Endodermal cell (in vitro differentiated cells): ENCODE measurements around the gene ZEB2. TPM values are rescaled to one million over a fixed set of nuclear protein-coding genes. Genes with fewer than 3 reads are reported as not detected.

ENCODE experiments used
- DNase-seq: peaks from one replicate; pipeline ENCODE4 v3.0.0-alpha.2; 2017
- H3K27ac ChIP-seq: 2 replicates; pipeline ENCODE4 v1.5.1; 2013; ENCODE audit warnings: mild to moderate bottlenecking, low read depth, low read length, moderate library complexity
- H3K27me3 ChIP-seq: 2 replicates; pipeline ENCODE4 v1.6.1; 2013; ENCODE audit warnings: mild to moderate bottlenecking, low read length, moderate library complexity; ENCODE audit not compliant: insufficient read depth, control insufficient read depth, poor library complexity, severe bottlenecking
- H3K36me3 ChIP-seq: 2 replicates; pipeline ENCODE4 v1.7.0; 2013; ENCODE audit warnings: mild to moderate bottlenecking, low read length, moderate library complexity; ENCODE audit not compliant: control insufficient read depth, insufficient read depth
- H3K4me1 ChIP-seq: one replicate; pipeline ENCODE4 v1.7.0; 2013; ENCODE audit warnings: low read length; ENCODE audit not compliant: control insufficient read depth, insufficient read depth
- H3K4me3 ChIP-seq: 2 replicates; pipeline ENCODE4 v1.5.1; 2013; ENCODE audit warnings: mild to moderate bottlenecking, low read length, moderate library complexity
- H3K9ac ChIP-seq: 2 replicates; pipeline ENCODE4 v1.6.1; 2013; ENCODE audit warnings: mild to moderate bottlenecking, low read length, moderate library complexity; ENCODE audit not compliant: poor library complexity, severe bottlenecking; ENCODE audit errors: extremely low read depth
- H3K9me3 ChIP-seq: 2 replicates; pipeline ENCODE4 v1.6.1; 2013; ENCODE audit warnings: mild to moderate bottlenecking, low read length, moderate library complexity; ENCODE audit not compliant: control insufficient read depth
- H3K27ac Mint-ChIP-seq: 2 replicates; pipeline ENCODE4 v1.8.0; 2020; ENCODE audit warnings: mixed read lengths
- H3K27me3 Mint-ChIP-seq: 2 replicates; pipeline ENCODE4 v1.8.0; 2021; ENCODE audit warnings: mild to moderate bottlenecking, mixed read lengths; ENCODE audit not compliant: insufficient read depth
- H3K36me3 Mint-ChIP-seq: 2 replicates; pipeline ENCODE4 v1.8.0; 2020; ENCODE audit warnings: low read depth, mixed read lengths
- H3K4me1 Mint-ChIP-seq: 2 replicates; pipeline ENCODE4 v1.8.0; 2020; ENCODE audit warnings: mixed read lengths
- H3K4me3 Mint-ChIP-seq: 2 replicates; pipeline ENCODE4 v1.8.0; 2020; ENCODE audit warnings: mild to moderate bottlenecking, moderate library complexity, mixed read lengths
- H3K9me3 Mint-ChIP-seq: 2 replicates; pipeline ENCODE4 v1.8.0; 2020; ENCODE audit warnings: mild to moderate bottlenecking, mixed read lengths
- WGBS, 2 experiments: methylation state at CpG; one replicate each; pipeline versions ENCODE4 v1.1.5 to v1.1.7; 2013; ENCODE audit warnings: missing lambda C conversion rate in 2 of 2, mixed read lengths in 1 of 2; ENCODE audit not compliant: insufficient coverage in 1 of 2, insufficient read length in 1 of 2; 5-methylcytosine and 5-hydroxymethylcytosine counted together
- total RNA-seq, 2 donors: library from RNA; stranded (reverse); fragmentation: NEBNext Ultra II Directional in 1 of 2; extraction: Animal tissue kit (Norgen Biotek cat#: 25700) in 1 of 2; gene quantifications; 2 replicates in 1 of 2; 3 replicates in 1 of 2; pipeline ENCODE4 v1.2.1, GENCODE V29; 2021
- TF ChIP-seq, protein P1 (sequence below): fragments of 200-600 bp; sonication (generic); conservative IDR thresholded peaks from 2 replicates; pipeline ENCODE4 v1.5.0; 2021; ENCODE audit warnings: antibody characterized with exemption, mild to moderate bottlenecking

ZEB2 gene
- total RNA-seq, 2 donors from 2014 or later, result 0.29 to 0.31 TPM

DNA sequence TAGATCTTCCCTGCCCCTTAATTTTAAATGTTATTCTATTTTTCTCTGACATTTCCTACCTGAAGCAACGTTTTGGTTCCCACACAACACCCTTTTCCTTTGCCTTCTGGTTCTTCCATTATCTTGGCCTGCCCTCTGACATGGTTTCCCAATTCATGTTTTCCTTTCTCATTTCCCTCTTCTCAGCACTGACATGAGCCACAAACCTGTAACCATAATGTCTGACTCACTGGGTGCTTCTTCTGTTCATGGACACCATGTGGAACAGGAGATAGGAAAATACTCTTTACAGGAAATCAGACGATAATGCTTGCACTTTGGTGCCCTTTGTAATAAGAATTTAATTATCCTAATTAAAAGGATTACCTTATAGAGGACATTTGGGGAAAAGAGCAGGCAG lies 142.0 kb downstream of the ZEB2 start:
- peaks cover 2% of the 10 kb centered on the region for H3K4me1 ChIP-seq
- H3K27ac Mint-ChIP-seq, result no peak overlapping the region
- no peaks in the 10 kb centered on the region for H3K27me3 ChIP-seq
- no peaks in the 10 kb centered on the region for H3K9me3 Mint-ChIP-seq
- H3K9me3 ChIP-seq, result no peaks in the 10 kb centered on the region
- peaks cover 38% of the 10 kb centered on the region for H3K4me1 Mint-ChIP-seq
- H3K4me3 Mint-ChIP-seq, result no peak overlapping the region
- H3K27me3 Mint-ChIP-seq, result no peaks in the 10 kb centered on the region
- no peak for DNase-seq
- no peaks in the 10 kb centered on the region for H3K36me3 ChIP-seq
- H3K27ac ChIP-seq, result no peak overlapping the region
- no peaks in the 10 kb centered on the region for H3K36me3 Mint-ChIP-seq
- no peak overlapping the region for H3K4me3 ChIP-seq
- TF ChIP-seq, protein P1, sequence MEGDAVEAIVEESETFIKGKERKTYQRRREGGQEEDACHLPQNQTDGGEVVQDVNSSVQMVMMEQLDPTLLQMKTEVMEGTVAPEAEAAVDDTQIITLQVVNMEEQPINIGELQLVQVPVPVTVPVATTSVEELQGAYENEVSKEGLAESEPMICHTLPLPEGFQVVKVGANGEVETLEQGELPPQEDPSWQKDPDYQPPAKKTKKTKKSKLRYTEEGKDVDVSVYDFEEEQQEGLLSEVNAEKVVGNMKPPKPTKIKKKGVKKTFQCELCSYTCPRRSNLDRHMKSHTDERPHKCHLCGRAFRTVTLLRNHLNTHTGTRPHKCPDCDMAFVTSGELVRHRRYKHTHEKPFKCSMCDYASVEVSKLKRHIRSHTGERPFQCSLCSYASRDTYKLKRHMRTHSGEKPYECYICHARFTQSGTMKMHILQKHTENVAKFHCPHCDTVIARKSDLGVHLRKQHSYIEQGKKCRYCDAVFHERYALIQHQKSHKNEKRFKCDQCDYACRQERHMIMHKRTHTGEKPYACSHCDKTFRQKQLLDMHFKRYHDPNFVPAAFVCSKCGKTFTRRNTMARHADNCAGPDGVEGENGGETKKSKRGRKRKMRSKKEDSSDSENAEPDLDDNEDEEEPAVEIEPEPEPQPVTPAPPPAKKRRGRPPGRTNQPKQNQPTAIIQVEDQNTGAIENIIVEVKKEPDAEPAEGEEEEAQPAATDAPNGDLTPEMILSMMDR, result no peak
- H3K9ac ChIP-seq, result no peak overlapping the region
- 86 to 93% methylated on average over 1 to 2 of the region's 2 CpGs for WGBS, 2 experiments

DNA sequence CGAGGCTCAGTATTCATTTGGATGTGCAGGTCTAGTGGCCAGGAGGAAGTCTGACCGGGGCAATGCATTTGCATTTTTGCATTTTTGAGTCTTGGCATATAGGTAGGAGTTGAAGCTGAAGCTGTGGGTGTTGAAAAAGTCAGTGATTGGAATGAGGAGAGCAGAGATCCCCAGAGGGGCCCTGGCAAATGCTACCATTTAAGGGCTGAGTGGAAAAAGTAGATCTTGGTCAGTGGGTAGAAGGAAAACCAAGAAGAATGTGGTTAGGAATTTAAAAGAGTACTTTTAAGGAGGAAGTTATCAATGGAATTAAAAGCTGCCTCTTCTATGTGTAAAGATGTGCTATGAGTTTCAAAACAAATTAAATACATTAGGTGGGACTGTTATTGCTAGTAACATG lies 143.0 kb downstream of the ZEB2 start:
- no peaks in the 10 kb centered on the region for H3K27me3 Mint-ChIP-seq
- no peak for DNase-seq
- peaks cover 2% of the 10 kb centered on the region for H3K4me1 ChIP-seq
- no peaks in the 10 kb centered on the region for H3K27me3 ChIP-seq
- no peak overlapping the region for H3K4me3 Mint-ChIP-seq
- 88 to 100% methylated on average over 1 to 2 of the region's 2 CpGs for WGBS, 2 experiments
- no peak overlapping the region for H3K27ac ChIP-seq
- H3K27ac Mint-ChIP-seq, result no peak overlapping the region
- TF ChIP-seq, protein P1, result no peak
- H3K9me3 Mint-ChIP-seq, result no peaks in the 10 kb centered on the region
- peaks cover 46% of the 10 kb centered on the region for H3K4me1 Mint-ChIP-seq
- no peaks in the 10 kb centered on the region for H3K36me3 Mint-ChIP-seq
- H3K36me3 ChIP-seq, result no peaks in the 10 kb centered on the region
- H3K4me3 ChIP-seq, result no peak overlapping the region
- no peak overlapping the region for H3K9ac ChIP-seq
- no peaks in the 10 kb centered on the region for H3K9me3 ChIP-seq

DNA sequence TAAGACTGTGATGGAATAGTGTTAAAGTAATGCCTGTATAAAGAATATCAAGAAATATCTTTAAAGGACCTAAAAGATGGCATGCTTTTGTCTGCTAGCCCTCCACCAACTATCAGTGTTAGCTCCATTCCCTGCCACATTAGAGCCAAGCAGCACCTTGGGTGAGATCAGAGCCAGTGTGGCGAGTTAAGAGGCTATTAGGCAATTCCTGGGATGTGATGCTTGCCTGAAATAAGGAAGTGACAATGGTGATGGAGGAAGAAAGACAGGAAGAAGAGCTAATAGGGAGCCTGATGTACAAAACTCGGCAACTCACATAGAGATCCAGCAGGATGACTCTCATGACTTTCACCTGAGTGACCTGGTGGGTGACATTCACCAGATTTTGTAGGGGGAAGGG lies 143.5 kb downstream of the ZEB2 start:
- Mint-ChIP-seq H3K27me3 (no peaks in the 10 kb centered on the region), H3K36me3 (no peaks in the 10 kb centered on the region), H3K4me1 (peaks cover 50% of the 10 kb centered on the region), H3K27ac (no peak overlapping the region), H3K9me3 (no peaks in the 10 kb centered on the region), H3K4me3 (no peak overlapping the region)
- Histone ChIP-seq H3K27ac (no peak overlapping the region), H3K4me1 (peaks cover 2% of the 10 kb centered on the region), H3K9me3 (no peaks in the 10 kb centered on the region), H3K9ac (no peak overlapping the region), H3K27me3 (no peaks in the 10 kb centered on the region), H3K36me3 (no peaks in the 10 kb centered on the region), H3K4me3 (no peak overlapping the region)
- TF ChIP-seq, protein P1, result no peak
- DNase-seq, result no peak
- 91 to 100% methylated on average over 2 of the region's 2 CpGs for WGBS, 2 experiments
